ENCODE measurements around the gene MTCL1. TPM values are rescaled to one million over a fixed set of nuclear protein-coding genes. Genes with fewer than 3 reads are reported as not detected.
"Not testable (repeated sequence)": the region's sequence is repeated elsewhere in the genome, so short reads cannot be mapped to it uniquely, and the experiment has no call there.

MTCL1 gene
- total RNA-seq, 1 donor from 2014 or later: 2.9 TPM

DNA sequence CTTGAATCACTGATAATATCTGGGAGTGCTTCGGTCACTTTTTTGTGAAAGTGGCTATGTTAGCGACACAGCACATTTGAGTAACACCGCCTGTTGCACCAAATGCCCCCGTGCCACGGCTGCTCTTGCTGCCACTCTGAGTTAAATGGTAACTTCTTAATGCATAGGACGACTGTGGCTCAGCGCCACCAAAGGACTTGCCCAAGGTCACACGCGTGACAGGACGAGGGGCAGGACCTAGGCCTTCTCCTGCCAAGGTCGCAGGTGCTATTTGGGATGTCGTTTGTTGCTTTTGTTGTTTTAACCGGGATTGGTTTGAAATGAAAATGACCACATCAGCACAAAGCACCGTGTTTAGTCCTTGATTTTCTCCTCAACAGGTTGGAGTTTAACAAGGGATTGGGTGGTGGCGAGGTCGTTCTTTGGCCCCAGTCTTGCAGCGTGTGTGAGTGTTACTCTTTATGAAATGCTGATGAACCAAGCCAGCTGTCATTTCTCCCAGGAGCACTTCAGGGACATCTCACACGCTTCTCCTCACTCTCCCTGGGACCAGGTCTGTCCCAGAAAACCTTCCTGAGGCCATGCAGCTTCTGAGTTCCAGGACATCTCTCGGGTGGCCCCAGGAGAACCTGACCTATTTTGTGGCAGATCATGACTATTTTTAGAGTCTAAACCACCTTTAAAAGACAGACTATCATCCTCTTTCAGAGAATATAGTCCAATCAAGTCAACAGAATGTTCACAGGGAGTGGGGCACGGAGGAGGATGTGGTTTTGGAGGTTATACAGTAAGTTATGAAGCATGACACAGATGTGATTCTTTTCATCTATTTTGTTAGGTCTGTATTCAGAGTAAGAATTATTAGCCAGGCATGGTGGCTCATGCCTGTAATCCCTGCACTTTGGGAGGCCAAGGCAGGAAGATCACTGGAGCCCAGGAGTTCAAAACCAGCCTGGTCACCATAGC lies 49.9 kb downstream of the MTCL1 start:
- CTCF ChIA-PET: no interaction called here
- ATAC-seq (ENCODE audit: low read depth): peak; percentile 73
- no peaks in the 10 kb centered on the region for H3K27me3 Mint-ChIP-seq
- no peaks in the 10 kb centered on the region for H3K9me3 Mint-ChIP-seq
- H3K36me3 Mint-ChIP-seq (ENCODE audit: low read depth): no peaks in the 10 kb centered on the region
- H3K4me3 Mint-ChIP-seq: peak overlapping the region; percentile 69
- no peak for TF ChIP-seq CTCF (IDR thresholded peaks at IDR 0.05)
- no peak for DNase-seq
- intact Hi-C loops (cut with micrococcal nuclease): no loop called here
- H3K4me1 Mint-ChIP-seq: peaks cover 39% of the 10 kb centered on the region
- POLR2A ChIA-PET: no interaction called here
- peak overlapping the region; percentile 69 for H3K27ac Mint-ChIP-seq

- Mint-ChIP-seq H3K4me1 (peaks cover 39% of the 10 kb centered on the region), H3K4me3 (no peak overlapping the region), H3K27ac (no peak overlapping the region), H3K36me3 (ENCODE audit: low read depth) (peaks cover 3% of the 10 kb centered on the region), H3K9me3 (peaks cover 7% of the 10 kb centered on the region), H3K27me3 (peaks cover 2% of the 10 kb centered on the region)
- TF ChIP-seq CTCF (IDR thresholded peaks at IDR 0.05): no peak
- ATAC-seq (ENCODE audit: low read depth) (no peak), DNase-seq (no peak)
- intact Hi-C loops (cut with micrococcal nuclease): no loop called here
- CTCF ChIA-PET: no interaction called here
- POLR2A ChIA-PET: interaction anchor here (0.9 to 1.0 kb wide), 2 partner anchors 29 to 60 kb away, joined by 3 to 4 read pairs; no protein-coding TSS in a partner anchor
Measured at GRCh38 chr18:8756571-8756970, 51.2 kb downstream of the MTCL1 start.

DNA sequence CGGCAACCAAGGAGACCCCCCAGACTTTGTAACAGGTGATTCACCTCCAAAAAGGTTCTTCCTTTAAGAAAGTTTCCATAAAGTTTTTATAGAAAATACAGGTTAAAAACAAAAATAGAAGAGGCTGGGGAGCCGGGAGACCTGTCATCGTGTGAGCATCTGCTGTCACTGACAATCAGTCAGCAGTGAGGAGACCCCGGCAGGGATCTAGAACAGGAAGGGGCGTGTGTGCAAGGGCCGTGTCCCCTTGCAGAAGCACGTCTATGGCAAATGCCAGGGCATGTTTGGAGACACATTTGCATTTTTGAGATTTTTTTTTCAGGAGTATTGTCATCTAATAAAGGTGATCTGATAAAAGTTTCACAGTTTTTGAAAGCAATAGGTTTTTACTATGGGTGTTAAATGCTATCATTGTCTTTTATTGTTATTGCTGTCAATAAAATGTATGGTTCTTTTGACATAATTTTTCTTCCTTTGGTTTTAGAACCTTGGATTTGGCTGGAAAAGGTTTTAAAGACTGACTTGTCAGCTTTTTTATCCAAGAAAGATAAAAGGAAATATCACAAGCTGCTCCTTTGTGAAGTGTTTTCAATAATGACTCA lies 52.1 kb downstream of the MTCL1 start:
- Mint-ChIP-seq H3K4me1 (peaks cover 39% of the 10 kb centered on the region), H3K36me3 (ENCODE audit: low read depth) (peaks cover 3% of the 10 kb centered on the region), H3K9me3 (peaks cover 7% of the 10 kb centered on the region), H3K27me3 (peaks cover 2% of the 10 kb centered on the region), H3K27ac (no peak overlapping the region), H3K4me3 (no peak overlapping the region)
- intact Hi-C loops (cut with micrococcal nuclease): no loop called here
- ChIA-PET POLR2A (interaction anchor here (0.7 to 1.0 kb wide), 3 partner anchors 30 to 200 kb away, joined by 3 to 8 read pairs (median 4); no protein-coding TSS in a partner anchor), CTCF (no interaction called here)
- ATAC-seq (ENCODE audit: low read depth): no peak
- DNase-seq: no peak
- TF ChIP-seq CTCF (IDR thresholded peaks at IDR 0.05): no peak

DNA sequence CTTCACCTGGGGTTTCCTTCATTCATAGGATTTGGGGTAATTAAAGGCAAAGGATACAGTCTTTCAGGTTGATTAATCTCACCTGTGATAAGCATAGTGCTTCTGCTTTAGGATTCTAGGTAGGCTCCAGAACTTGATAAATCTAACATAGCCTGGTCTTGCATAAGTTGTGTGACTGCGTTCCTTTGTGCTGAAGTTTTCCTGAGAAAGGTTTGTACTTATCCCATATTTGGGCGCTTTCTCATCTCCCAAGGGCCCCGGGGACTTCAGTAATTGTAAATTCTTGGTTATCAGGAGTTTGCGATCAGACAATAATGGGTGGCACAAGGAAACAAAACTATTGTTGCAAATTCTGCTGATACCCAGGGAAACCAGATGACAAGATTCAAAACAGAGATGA lies 53.1 kb downstream of the MTCL1 start:
- Mint-ChIP-seq H3K27me3 (peaks cover 2% of the 10 kb centered on the region), H3K27ac (no peak overlapping the region), H3K9me3 (peaks cover 7% of the 10 kb centered on the region), H3K4me1 (peaks cover 42% of the 10 kb centered on the region), H3K36me3 (ENCODE audit: low read depth) (peaks cover 3% of the 10 kb centered on the region), H3K4me3 (no peak overlapping the region)
- intact Hi-C loops (cut with micrococcal nuclease): no loop called here
- ATAC-seq (ENCODE audit: low read depth) (no peak), DNase-seq (no peak)
- ChIA-PET CTCF (no interaction called here), POLR2A (no interaction called here)
- TF ChIP-seq CTCF (IDR thresholded peaks at IDR 0.05): no peak

- no peak overlapping the region for H3K4me3 Mint-ChIP-seq
- CTCF ChIA-PET: no interaction called here
- peaks cover 3% of the 10 kb centered on the region for H3K36me3 Mint-ChIP-seq (ENCODE audit: low read depth)
- no peak for TF ChIP-seq CTCF (IDR thresholded peaks at IDR 0.05)
- peaks cover 7% of the 10 kb centered on the region for H3K9me3 Mint-ChIP-seq
- ATAC-seq (ENCODE audit: low read depth) (no peak), DNase-seq (no peak)
- H3K27ac Mint-ChIP-seq: no peak overlapping the region
- H3K4me1 Mint-ChIP-seq: peaks cover 22% of the 10 kb centered on the region
- intact Hi-C loops (cut with micrococcal nuclease): no loop called here
- POLR2A ChIA-PET: no interaction called here
- H3K27me3 Mint-ChIP-seq: peaks cover 2% of the 10 kb centered on the region
Measured at GRCh38 chr18:8760984-8761383, 55.6 kb downstream of the MTCL1 start.

DNA sequence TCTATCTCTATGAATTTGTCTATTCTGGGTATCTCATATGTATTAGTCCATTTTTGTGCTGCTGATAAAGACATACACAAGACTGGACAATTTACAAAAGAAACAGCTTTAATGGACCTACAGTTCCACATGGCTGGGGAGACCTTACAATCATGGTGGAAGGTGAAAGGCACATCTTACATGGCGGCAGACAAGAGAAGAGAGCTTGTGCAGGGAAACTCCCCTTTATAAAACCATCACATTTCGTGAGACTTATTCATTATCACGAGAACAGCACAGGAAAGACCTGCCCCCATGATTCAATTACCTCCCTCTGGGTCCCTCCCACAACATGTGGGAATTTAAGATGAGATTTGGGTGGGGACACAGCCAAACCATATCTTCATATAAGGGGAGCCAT lies 56.2 kb downstream of the MTCL1 start:
- H3K4me1 Mint-ChIP-seq: peaks cover 18% of the 10 kb centered on the region
- DNase-seq; H3K27me3 Mint-ChIP-seq; ATAC-seq (ENCODE audit: low read depth); CTCF ChIA-PET; H3K9me3 Mint-ChIP-seq; H3K27ac Mint-ChIP-seq; H3K36me3 Mint-ChIP-seq (ENCODE audit: low read depth); POLR2A ChIA-PET; H3K4me3 Mint-ChIP-seq; intact Hi-C loops (cut with micrococcal nuclease): not testable (repeated sequence)
